IPS DF 6.9 (cell line): ENCODE measurements around the gene MGAT3.

Experiments used
- DNase-seq: peaks from one replicate; pipeline ENCODE4 v3.0.0-alpha.2; 2013; ENCODE audit warnings: low read depth, low spot score
- H3K27ac ChIP-seq: one replicate; pipeline ENCODE4 v1.5.1; 2013; ENCODE audit warnings: low read length, control low read depth
- H3K27me3 ChIP-seq: 2 replicates; pipeline ENCODE4 v1.6.1; 2013; ENCODE audit warnings: mild to moderate bottlenecking, low read length; ENCODE audit not compliant: control insufficient read depth, insufficient read depth
- H3K36me3 ChIP-seq: 2 replicates; pipeline ENCODE4 v1.6.1; 2013; ENCODE audit warnings: low read length; ENCODE audit not compliant: control insufficient read depth, insufficient read depth
- H3K4me1 ChIP-seq: 2 replicates; pipeline ENCODE4 v1.6.1; 2013; ENCODE audit warnings: low read length; ENCODE audit not compliant: control insufficient read depth, insufficient read depth
- H3K4me3 ChIP-seq: 2 replicates; pipeline ENCODE4 v1.5.1; 2013; ENCODE audit warnings: mild to moderate bottlenecking, low read length
- H3K9me3 ChIP-seq: 2 replicates; pipeline ENCODE4 v1.6.1; 2013; ENCODE audit warnings: low read length, inconsistent platforms; ENCODE audit not compliant: control insufficient read depth, insufficient read depth
- WGBS: extraction: QIAGEN DNeasy Blood & Tissue Kit; methylation state at CpG from one replicate; pipeline ENCODE4 v1.1.7; 2013; ENCODE audit warnings: mixed read lengths, missing lambda C conversion rate; ENCODE audit not compliant: insufficient read length, insufficient coverage; 5-methylcytosine and 5-hydroxymethylcytosine counted together

The MGAT3 gene

GRCh38 chr22:39490135-39490798, 33.5 kb downstream of the MGAT3 start:
- DNase-seq: no peak
- no peak overlapping the region for H3K4me3 ChIP-seq
- no peaks in the 10 kb centered on the region for H3K36me3 ChIP-seq
- no peak overlapping the region for H3K27ac ChIP-seq
- H3K4me1 ChIP-seq: no peaks in the 10 kb centered on the region
- H3K9me3 ChIP-seq: no peaks in the 10 kb centered on the region
- no CpG with 5 or more reads among the region's 13 CpGs for WGBS
- H3K27me3 ChIP-seq: no peaks in the 10 kb centered on the region

GRCh38 chr22:39490966-39491680, 34.3 kb downstream of the MGAT3 start:
- H3K27me3 ChIP-seq: no peaks in the 10 kb centered on the region
- WGBS: no CpG with 5 or more reads among the region's 9 CpGs
- no peak for DNase-seq
- no peaks in the 10 kb centered on the region for H3K4me1 ChIP-seq
- H3K4me3 ChIP-seq: no peak overlapping the region
- no peak overlapping the region for H3K27ac ChIP-seq
- no peaks in the 10 kb centered on the region for H3K9me3 ChIP-seq
- no peaks in the 10 kb centered on the region for H3K36me3 ChIP-seq

- H3K27ac ChIP-seq: no peak overlapping the region
- no peaks in the 10 kb centered on the region for H3K27me3 ChIP-seq
- no peaks in the 10 kb centered on the region for H3K9me3 ChIP-seq
- H3K4me3 ChIP-seq: no peak overlapping the region
- no CpG with 5 or more reads among the region's 6 CpGs for WGBS
- no peaks in the 10 kb centered on the region for H3K36me3 ChIP-seq
- no peaks in the 10 kb centered on the region for H3K4me1 ChIP-seq
- DNase-seq: no peak
Observed at GRCh38 chr22:39491696-39492095, 34.9 kb downstream of the MGAT3 start.

- Histone ChIP-seq H3K27me3 (no peaks in the 10 kb centered on the region), H3K4me3 (no peak overlapping the region), H3K4me1 (no peaks in the 10 kb centered on the region), H3K27ac (no peak overlapping the region), H3K36me3 (no peaks in the 10 kb centered on the region), H3K9me3 (no peaks in the 10 kb centered on the region)
- no peak for DNase-seq
- no CpG with 5 or more reads among the region's 3 CpGs for WGBS
Observed at GRCh38 chr22:39492186-39492585, 35.4 kb downstream of the MGAT3 start.

- Histone ChIP-seq H3K27me3 (no peaks in the 10 kb centered on the region), H3K27ac (no peak overlapping the region), H3K4me3 (no peak overlapping the region), H3K36me3 (no peaks in the 10 kb centered on the region), H3K4me1 (no peaks in the 10 kb centered on the region), H3K9me3 (no peaks in the 10 kb centered on the region)
- DNase-seq: no peak
- no CpG with 5 or more reads among the region's 4 CpGs for WGBS
Observed at GRCh38 chr22:39493759-39494158, 36.9 kb downstream of the MGAT3 start.

- Histone ChIP-seq H3K4me1 (no peaks in the 10 kb centered on the region), H3K27ac (no peak overlapping the region), H3K9me3 (no peaks in the 10 kb centered on the region), H3K36me3 (no peaks in the 10 kb centered on the region), H3K27me3 (no peaks in the 10 kb centered on the region), H3K4me3 (no peak overlapping the region)
- DNase-seq: no peak
- WGBS: no CpG with 5 or more reads among the region's 10 CpGs
Observed at GRCh38 chr22:39494471-39495120, 37.8 kb downstream of the MGAT3 start.

- WGBS: no CpG with 5 or more reads among the region's 13 CpGs
- no peaks in the 10 kb centered on the region for H3K36me3 ChIP-seq
- no peak overlapping the region for H3K27ac ChIP-seq
- no peak overlapping the region for H3K4me3 ChIP-seq
- no peaks in the 10 kb centered on the region; the same call in 1 of the 2 replicates for H3K27me3 ChIP-seq
- no peaks in the 10 kb centered on the region for H3K4me1 ChIP-seq
- DNase-seq: no peak
- no peaks in the 10 kb centered on the region for H3K9me3 ChIP-seq
Observed at GRCh38 chr22:39496131-39496838, 39.5 kb downstream of the MGAT3 start.

GRCh38 chr22:39497429-39497828, 40.6 kb downstream of the MGAT3 start:
- Histone ChIP-seq H3K36me3 (no peaks in the 10 kb centered on the region), H3K27ac (no peak overlapping the region), H3K4me1 (no peaks in the 10 kb centered on the region), H3K9me3 (no peaks in the 10 kb centered on the region), H3K4me3 (no peak overlapping the region), H3K27me3 (no peaks in the 10 kb centered on the region; the same call in 1 of the 2 replicates)
- DNase-seq: no peak
- WGBS: no CpG with 5 or more reads among the region's 8 CpGs

- no peak for DNase-seq
- Histone ChIP-seq H3K4me1 (peaks cover 2% of the 10 kb centered on the region; the same call in 1 of the 2 replicates), H3K27me3 (no peaks in the 10 kb centered on the region; the same call in 1 of the 2 replicates), H3K27ac (no peak overlapping the region), H3K36me3 (no peaks in the 10 kb centered on the region), H3K9me3 (no peaks in the 10 kb centered on the region), H3K4me3 (no peak overlapping the region)
- no CpG with 5 or more reads among the region's 2 CpGs for WGBS
Observed at GRCh38 chr22:39498368-39498767, 41.6 kb downstream of the MGAT3 start.

GRCh38 chr22:39498802-39499201, 42.0 kb downstream of the MGAT3 start:
- Histone ChIP-seq H3K27ac (no peak overlapping the region), H3K36me3 (no peaks in the 10 kb centered on the region), H3K4me1 (peaks cover 2% of the 10 kb centered on the region; the same call in 1 of the 2 replicates), H3K4me3 (no peak overlapping the region), H3K27me3 (no peaks in the 10 kb centered on the region; the same call in 1 of the 2 replicates), H3K9me3 (no peaks in the 10 kb centered on the region)
- no peak for DNase-seq
- WGBS: no CpG with 5 or more reads among the region's 3 CpGs
